GM19035 (cell line): ENCODE data around the gene CD160.
"Not testable (repeated sequence)": the region's sequence is repeated elsewhere in the genome, so short reads cannot be mapped to it uniquely, and the experiment has no call there.

ENCODE experiments used
- ATAC-seq: cut with Tn5 transposase; IDR thresholded peaks from one replicate; pipeline ENCODE4 v1.9.1; 2021; ENCODE audit not compliant: unreplicated experiment

CD160 gene

GRCh38 chr1:145708063-145708462, 11.2 kb upstream of the CD160 start:
- no peak for ATAC-seq

- no peak for ATAC-seq
Observed at GRCh38 chr1:145710291-145711027, 8.8 kb upstream of the CD160 start.

GRCh38 chr1:145711213-145711651, 8.1 kb upstream of the CD160 start:
- ATAC-seq = no peak

GRCh38 chr1:145714524-145715111, 4.7 kb upstream of the CD160 start:
- no peak for ATAC-seq

DNA sequence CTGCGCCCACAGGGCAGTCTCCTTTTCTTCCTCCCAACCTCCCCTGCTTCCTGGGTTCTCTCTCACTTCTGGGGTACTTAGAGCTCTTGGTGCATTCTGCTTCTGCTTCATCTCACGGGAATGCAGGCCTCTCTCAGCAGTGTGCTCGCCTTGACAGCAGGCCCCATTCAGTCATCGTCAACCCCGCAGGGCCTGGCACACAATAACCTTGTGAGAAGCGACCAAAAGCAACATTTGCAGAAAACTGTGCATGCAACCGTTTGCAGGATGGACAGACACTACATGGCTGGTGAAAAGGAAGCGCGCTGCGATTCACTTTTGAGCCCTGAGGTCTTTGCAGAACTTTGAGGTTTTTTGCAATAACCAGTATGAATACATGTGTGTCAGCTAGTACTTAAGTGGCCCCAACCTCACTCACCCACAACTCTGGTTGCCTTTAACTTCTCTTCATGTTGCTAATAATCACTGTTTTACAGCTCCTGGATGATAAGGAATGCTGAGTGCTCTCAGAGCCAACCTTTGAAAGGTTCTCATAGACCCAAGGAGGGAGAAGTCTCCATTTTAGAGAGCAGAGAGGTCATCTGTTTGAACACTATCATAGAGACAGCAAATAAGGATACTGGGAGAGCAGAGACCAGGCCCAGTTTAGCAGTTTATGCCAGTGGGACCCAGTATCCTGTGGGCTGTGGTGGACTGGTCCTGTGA, 2.5 kb upstream of the CD160 start:
- no peak for ATAC-seq

GRCh38 chr1:145717833-145718232, 1.5 kb upstream of the CD160 start:
- no peak for ATAC-seq

GRCh38 chr1:145718465-145718864, 834 bp upstream of the CD160 start:
- ATAC-seq = not testable (repeated sequence)

DNA sequence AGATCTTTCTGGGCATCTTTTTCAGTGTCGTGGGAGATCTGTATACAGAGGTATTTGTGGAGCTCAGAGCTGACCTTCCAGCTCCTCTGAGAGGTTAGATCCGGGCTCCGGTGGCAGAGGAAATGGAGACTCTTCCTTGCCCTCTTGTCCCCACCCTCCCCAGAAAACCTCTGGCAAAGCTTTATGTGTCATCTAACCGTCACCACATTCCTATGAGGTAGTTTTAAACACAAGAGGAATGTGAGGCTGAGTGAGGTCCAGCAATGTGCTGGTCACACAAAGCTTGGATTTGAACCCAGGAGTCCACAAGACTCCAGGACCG, 1.2 kb downstream of the CD160 start:
- ATAC-seq = no peak

DNA sequence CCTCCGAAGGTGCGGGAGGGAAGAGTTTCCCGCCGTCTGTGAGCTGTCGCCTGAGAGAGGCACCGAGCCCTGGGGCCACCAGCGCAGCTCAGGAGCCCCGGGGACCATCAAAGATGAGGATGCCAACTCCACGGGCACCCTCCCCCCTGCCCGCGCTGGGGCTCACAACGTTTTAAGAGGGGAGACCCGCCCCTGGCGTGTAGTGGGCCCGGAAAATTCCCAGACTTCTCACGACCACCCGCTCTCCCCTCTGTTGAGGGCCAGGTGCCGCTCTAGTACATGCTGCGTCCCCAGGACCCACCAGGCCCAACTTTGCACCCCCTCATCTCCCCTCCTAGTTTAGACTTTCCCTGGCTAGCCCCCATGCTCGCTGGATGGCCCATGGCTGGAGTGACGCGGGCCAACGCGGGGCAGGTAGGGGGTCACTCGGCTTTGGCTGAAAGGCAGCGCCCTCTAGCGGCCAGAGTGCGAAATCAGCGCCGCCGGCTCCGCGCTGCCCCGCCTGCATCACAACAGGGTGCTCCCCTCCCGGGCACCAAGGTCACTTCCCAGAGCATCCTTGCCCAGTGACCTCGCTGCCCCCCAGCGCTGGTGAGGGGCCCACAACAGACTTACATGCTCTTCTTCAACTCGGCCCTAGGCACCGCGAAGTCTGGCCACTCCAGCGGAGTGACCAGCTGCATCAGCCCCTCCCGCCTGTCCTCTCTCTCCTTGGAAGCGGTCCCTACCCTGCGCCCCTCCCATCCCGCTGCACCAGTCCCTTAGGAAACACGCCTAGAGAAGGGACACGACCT, 1.8 kb downstream of the CD160 start:
- no peak for ATAC-seq

GRCh38 chr1:145726193-145726592, 6.9 kb downstream of the CD160 start:
- ATAC-seq = not testable (repeated sequence)

GRCh38 chr1:145729196-145729595, 9.9 kb downstream of the CD160 start:
- ATAC-seq = no peak

- no peak for ATAC-seq
Observed at GRCh38 chr1:145729666-145730436, 10.6 kb downstream of the CD160 start.

- ATAC-seq = no peak
Observed at GRCh38 chr1:145730467-145730866, 11.2 kb downstream of the CD160 start.

DNA sequence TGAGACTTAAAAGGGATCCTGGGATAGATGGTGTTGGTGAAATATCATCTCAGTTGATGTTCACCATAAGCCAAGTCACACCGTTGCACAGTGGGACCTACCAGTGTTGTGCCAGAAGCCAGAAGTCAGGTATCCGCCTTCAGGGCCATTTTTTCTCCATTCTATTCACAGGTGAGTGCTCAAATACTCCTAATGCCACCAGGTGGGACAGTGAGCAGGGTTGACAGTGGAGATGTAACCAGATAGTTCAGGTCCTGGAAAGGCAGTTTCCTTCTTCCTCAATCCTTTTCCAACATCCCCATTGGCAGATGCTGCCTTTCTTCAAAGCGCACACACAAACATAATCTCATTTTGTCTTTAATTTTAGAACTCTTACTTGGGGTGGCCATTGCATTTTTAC, 11.6 kb downstream of the CD160 start:
- no peak for ATAC-seq

- no peak for ATAC-seq
Observed at GRCh38 chr1:145736191-145736590, 16.9 kb downstream of the CD160 start.

GRCh38 chr1:145740269-145740668, 21.0 kb downstream of the CD160 start:
- no peak for ATAC-seq

DNA sequence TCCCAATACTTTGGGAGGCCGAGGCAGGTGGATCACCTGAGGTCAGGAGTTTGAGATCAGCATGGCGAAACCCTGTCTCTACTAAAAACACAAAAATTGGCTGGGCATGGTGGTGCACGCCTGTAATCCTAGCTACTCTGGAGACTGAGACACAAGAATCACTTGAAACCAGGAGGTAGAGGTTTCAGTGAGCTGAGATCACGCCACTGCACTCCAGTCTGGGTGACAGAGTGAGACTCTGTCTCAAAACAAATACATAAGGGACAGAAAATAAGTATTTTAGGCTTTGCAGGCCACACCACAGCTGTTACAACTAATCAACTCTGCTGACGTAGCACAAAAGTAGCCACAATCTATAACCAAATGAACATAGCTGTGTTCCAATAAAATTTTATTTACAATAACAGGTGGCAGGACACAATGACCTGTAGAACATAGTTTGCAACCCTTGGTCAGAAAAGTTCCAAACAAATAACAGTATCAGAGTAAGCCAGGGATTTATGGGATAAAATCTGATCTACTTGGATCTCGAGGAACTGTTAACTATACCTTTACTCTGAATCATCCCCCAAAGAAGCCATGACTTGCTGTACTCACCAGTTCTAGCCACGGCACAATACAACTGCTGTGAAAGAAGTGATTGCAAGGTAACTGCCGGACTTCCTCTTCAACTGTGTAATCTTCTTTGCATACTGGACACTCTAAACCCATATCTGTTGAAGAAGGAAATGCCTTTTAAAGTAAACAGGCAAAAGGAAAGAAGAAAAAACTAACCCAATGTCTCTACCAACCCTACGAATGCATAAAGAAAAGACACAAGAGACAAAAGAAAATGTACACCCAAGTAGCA, 28.3 kb downstream of the CD160 start:
- no peak for ATAC-seq

GRCh38 chr1:145750426-145750825, 31.1 kb downstream of the CD160 start:
- no peak for ATAC-seq

DNA sequence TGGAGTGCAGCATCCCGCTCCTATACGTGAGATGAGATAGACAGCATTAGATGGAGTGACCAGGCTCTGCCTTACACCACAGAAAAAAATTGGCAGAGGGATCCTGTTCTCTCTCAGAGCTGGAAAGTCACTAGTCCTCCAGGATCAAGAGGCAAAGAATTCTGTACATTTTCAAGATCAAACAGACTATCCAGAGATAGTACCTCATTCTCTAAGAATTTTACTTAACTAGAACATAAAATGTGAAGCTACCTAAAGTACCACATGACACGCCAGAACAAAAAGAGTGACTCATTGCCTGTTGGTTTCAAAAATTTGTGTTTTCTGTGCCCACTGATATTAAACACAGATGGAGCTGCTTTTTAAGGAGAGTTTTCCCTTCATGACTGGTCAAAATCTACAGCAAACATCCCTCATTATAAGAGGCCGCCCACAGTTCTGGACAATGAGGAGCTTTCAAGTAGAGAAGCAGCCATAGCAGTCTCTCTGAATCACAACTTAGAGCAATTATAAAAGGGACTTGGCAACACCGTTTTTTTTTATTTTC, 32.3 kb downstream of the CD160 start:
- ATAC-seq = no peak

GRCh38 chr1:145757420-145757819, 38.1 kb downstream of the CD160 start:
- no peak for ATAC-seq
